LNCAP (cell line): ENCODE measurements around the gene IZUMO1.

Experiments used
- TF ChIP-seq, protein P1 (sequence below): fragments of 450-650 bp; IDR thresholded peaks from 2 replicates; pipeline ENCODE4 v1.5.1; 2017; ENCODE audit warnings: mild to moderate bottlenecking

The IZUMO1 gene

DNA sequence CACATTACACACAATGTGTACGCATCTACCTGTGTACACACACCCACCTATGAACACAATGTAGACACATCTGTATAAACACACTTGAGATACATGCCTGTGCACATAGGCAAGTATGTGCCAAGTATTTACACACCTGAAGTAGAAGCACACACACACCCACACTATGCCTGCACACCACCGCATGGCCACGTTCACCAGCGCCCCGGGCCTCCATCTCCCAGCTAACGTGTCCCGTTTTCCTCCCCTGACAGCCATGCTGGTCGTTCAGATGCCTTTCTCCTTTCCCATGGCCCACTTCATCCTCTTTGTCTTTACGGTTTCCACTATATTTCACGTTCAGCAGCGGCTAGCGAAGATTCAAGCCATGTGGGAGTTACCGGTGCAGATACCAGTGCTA, 44.0 kb downstream of the IZUMO1 start:
- TF ChIP-seq, protein P1, sequence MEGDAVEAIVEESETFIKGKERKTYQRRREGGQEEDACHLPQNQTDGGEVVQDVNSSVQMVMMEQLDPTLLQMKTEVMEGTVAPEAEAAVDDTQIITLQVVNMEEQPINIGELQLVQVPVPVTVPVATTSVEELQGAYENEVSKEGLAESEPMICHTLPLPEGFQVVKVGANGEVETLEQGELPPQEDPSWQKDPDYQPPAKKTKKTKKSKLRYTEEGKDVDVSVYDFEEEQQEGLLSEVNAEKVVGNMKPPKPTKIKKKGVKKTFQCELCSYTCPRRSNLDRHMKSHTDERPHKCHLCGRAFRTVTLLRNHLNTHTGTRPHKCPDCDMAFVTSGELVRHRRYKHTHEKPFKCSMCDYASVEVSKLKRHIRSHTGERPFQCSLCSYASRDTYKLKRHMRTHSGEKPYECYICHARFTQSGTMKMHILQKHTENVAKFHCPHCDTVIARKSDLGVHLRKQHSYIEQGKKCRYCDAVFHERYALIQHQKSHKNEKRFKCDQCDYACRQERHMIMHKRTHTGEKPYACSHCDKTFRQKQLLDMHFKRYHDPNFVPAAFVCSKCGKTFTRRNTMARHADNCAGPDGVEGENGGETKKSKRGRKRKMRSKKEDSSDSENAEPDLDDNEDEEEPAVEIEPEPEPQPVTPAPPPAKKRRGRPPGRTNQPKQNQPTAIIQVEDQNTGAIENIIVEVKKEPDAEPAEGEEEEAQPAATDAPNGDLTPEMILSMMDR, result no peak

DNA sequence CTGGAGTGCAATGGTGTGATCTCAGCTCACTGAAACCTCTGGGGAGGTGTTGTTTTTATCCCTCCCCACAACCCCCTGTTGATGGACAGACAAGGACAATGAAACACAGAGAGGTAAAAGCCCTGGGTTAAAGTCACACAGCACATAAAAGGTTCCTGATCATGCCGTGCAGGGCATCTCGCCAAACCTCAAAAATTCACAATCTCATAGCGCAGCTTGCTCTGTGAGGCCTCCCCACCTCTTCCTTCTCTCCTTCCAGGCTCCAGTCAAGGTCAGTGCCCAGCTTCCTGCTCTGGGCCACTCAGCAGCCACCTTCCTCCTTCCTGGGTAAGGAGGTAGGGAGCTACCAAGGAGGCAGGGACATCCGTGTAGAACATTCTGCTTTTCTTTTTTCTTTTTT, 48.7 kb downstream of the IZUMO1 start:
- TF ChIP-seq, protein P1, result no peak

DNA sequence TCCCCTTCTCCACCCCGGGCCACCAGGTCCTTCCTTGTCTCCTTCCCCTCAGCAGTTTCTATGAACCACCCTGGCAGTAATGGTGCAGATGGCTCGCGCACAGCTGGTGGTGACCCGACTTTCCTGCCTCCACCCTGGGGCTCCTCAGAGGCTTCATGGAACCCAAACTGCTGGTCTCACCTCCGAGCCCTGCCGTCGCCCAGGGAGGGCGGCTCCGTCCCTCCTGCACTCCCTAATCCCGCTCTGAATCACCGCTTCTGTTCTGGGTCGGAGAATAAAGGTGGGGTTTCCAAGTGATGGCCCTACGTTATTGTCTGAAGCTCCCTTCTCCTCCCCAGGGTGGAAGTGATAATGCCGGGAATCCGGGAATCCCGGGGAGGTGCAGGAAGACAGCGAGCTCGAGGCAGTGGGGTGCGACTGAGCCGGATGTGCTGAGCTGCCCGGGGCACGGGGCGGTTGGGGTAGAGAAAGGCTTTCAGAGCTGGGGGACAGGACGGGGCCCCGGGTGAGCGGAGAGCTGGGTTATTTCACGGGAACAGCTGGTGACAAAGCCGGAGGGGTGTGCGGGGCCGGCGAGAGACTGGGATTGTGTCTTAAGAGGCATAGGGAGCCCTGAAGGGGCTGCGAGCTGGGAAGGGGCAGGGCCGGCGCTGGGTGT, 50.2 kb downstream of the IZUMO1 start:
- TF ChIP-seq, protein P1, result no peak

DNA sequence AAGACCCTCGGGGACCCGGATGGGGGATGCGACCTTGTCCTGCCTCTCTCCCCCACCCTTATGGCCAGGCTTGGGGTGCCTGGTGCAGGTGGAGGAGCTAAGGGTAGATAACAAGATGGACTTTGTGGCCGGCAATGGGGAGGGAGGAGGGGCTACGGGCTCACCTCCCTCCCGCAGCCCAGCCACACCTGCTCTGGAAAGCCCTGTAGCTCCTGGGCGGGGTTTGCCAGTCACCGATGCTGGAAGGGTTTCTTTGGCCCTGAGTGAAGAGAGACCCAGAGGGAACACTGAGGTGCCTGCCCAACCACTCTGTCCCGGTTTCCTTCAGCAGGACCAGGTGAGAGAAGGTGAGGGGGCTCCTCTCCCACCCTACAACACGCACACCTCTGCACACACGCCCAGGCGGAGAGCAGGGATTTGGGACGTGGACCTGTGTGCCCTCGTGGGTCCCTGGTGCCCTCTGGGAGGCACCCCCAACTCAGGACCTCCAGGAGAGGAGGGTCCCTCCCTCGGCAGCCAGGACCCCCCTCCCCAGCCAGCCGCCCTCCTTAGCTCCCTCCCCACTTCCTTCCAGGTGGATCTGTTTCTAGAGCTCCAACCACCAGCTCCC, 50.9 kb downstream of the IZUMO1 start, which contains the start of gene FUT2:
Gene FUT2, plus strand, starts transcription at position 229 of the 610 bp plus-strand sequence. CDS start 6,986 bp downstream, outside the sequence.
- TF ChIP-seq, protein P1, result no peak
